Cardiac septum (tissue), 1 donor: ENCODE measurements around the gene DMAC2. TPM values are rescaled to one million over a fixed set of nuclear protein-coding genes. Genes with fewer than 3 reads are reported as not detected.
"Not testable (repeated sequence)": the region's sequence is repeated elsewhere in the genome, so short reads cannot be mapped to it uniquely, and the experiment has no call there.

Experiments used
- DNase-seq: peaks from one replicate; pipeline ENCODE4 v3.0.0-alpha.2; 2020; ENCODE audit warnings: low spot score
- intact Hi-C: fragments of 100-400 bp; cut with DNase I; formaldehyde crosslinking; loops from one replicate; pipeline ENCODE4 v1.14.0; 2022
- total RNA-seq: library from RNA; stranded (reverse); fragmentation: NEBNext Ultra II Directional; extraction: Animal tissue kit (Norgen Biotek cat#: 25700); gene quantifications from one replicate; pipeline ENCODE4 v1.2.1, GENCODE V29; 2021
- donor health status: DM: no; HTN: no; CAD: no.

Gene DMAC2
- total RNA-seq, 1 donor from 2014 or later = 84.4 TPM

DNA sequence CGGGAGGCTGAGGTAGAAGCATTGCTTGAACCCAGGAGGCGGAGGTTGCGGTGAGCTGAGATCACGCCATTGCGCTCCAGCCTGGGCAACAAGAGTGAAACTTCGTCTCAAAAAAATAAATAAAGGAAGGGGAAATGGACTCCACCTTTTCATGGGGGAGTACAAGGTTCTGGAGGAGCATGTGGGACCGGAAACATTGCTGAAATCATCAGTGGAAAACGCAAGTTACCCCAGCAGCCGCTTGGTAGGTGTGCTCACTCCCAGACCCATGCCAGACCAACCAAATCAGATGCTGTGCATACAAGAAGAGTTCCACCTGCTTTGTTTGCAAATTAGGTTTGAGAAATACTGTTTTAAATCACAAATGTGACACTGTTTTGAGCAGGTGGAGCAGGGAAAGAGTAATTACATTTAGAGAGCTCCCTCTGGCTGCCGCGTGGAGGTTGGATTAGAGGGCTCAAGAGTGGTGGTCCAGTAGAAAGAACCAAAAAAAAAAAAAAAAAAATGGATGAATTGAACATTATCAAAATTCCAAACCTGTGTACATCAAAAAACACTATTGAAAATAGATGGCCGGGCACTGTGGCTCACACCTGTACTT lies 8.1 kb upstream of the DMAC2 start:
- DNase-seq = no peak
- intact Hi-C loops = loop anchor here (2.0 kb wide), 1 partner anchor 89 kb away; no protein-coding TSS in a partner anchor

DNA sequence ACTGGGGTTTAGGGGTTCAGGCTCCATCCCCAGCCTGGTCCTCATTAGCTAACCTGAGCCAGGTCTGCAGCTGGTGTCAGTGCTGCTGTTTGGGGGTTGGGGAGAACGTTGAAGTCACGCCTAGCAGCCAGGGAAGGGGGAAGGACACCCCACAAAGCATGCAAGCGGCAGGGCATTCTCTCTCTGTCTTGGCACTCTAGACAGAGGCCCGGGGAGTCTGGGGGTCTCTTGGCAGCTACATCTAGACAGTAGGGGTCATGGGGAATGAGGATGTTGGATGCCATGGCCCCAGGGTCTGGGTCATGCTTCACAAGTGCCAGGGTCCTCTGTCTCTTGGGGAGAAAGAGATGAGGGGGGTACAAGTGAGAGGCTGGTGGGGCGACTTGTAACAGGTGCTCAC lies 5.9 kb upstream of the DMAC2 start:
- intact Hi-C loops = no loop called here
- DNase-seq = no peak

DNA sequence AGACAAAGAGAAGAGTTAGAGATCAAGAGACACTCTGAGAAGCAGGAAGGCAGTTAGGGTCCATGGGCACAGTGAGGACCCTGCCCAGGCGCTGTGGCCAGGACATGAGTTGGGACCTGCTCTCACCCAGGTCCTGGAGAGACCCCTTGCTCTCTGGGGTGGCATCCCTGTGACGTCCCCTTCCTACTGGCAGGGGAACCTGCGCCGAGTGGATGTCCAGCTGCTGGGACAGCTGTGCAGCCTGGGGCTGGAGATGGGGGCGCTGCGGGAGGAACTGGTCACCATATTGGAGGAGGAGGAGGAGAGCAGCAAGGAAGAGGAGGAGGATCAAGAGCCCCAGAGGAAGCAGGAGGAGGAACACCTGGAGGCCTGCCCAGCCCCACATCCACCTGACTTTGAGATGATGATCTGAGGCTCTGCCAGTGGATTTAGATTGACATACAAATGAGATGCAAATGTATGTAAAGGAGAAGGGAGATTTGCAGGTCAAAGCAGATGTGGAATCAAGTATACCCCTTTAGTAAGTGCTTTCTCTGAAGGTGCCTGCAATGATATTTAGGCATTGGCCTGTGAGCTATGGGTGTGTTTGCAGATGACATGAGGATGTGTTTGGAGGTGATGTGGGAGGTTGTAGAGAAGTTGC lies 4.2 kb upstream of the DMAC2 start:
- intact Hi-C loops = no loop called here
- DNase-seq = peak; percentile 50

DNA sequence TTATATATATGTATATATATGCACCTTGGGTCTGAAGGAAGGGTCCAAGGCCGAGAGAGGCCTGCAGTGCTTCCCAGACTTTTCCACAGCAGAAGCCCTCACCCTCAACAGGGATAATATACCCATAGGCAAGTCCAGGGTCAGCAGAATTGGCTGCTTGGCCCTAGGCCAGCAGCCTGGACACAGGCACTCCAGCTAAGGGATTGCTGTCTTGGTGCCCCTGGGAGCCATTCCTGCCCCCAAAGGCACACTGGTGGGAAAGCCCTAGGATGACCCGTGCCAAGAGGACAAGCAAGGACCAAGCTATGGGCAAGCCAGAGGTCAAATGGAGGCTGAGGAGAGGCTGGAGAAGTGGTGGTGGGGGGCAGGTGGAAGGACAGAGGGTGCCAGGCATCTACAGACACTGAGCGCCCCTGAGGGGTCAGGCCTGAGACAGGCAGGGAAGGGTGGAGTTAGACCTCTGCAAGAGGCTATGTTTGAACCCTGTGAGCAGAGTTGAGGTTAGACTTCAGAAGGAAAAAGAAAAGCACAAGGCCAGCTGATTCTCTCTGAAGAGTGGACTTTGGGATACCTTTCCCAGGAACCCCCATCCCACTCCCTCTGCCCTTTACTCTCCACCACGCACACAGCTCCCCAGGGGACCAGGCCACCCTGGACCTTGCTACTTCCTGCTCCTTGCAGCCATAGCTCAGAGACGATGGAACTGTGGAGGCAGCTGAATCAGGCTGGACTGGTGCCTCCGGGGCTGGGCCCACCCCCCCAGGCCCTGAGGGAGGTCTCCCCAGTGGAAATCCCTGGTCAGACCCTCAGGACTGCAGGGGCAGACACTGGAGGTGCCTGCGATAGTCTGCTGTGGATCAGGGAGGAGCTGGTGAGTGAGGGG lies 3.0 kb upstream of the DMAC2 start, which contains the start of gene ERICH4:
Gene ERICH4, plus strand, starts transcription at position 684 of the 883 bp plus-strand sequence. Its CDS starts 14 bp downstream, at position 698.
- intact Hi-C loops = no loop called here
- DNase-seq = peak; percentile 66

GRCh38 chr19:41441321-41441945 lies 1.7 kb upstream of the DMAC2 start:
- intact Hi-C loops = no loop called here
- DNase-seq = peak; percentile 24

GRCh38 chr19:41437944-41438574 lies 1.7 kb downstream of the DMAC2 start:
- intact Hi-C loops = loop anchor here (2.0 to 5.0 kb wide), 2 partner anchors 41 to 231 kb away; partner anchors contain the start of genes BCKDHA and EXOSC5
- peak; percentile 63 for DNase-seq

DNA sequence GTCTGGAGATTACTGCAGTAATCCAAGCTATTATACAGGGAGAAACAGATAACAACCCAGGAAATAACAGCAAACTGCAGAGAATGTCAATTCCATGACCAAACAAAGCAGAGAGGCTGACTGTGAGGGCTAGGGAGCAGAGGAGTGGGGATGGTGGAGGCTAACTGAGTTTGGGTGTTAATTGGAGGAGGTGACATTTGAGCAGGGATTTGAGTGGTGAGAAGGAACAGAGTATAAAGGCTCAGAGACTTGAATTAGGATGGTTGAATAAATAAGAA lies 3.1 kb downstream of the DMAC2 start:
- intact Hi-C loops = loop anchor here (5.0 kb wide), 1 partner anchor 229 kb away; no protein-coding TSS in a partner anchor
- no peak for DNase-seq

DNA sequence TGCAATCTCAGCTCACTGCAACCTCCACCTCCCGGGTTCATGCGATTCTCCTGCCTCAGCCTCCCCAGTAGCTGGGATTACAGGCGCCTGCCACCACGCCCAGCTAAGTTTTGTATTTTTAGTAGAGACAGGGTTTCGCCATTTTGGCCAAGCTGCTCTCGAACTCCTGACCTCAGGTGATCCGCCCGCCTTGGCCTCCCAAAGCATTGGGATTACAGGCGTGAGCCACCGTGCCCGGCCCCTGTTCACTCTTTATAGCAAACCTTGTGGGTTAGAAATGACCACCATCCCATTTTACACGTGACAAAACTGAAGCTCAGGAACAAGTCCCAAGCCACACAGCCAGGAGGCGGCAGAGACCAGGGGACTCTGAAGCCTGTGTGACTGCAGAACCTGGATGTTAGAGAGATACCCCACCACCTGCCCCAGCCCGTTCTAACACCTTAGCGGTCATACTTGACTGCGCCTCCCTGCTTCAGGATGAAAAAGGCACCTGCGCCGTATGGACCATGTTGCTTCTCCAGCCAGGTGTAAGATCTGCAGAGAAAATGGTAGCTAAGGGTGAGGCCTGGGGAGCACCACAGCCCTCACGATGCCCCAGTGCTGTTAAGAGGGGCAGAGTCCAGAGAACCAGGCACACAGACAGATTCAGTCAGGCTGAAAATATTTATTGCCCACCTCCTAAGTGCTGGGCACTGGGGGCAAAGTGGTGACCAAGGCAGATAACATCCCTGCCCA lies 3.6 kb downstream of the DMAC2 start:
- no peak for DNase-seq
- intact Hi-C loops = loop anchor here (5.0 kb wide), 1 partner anchor 229 kb away; no protein-coding TSS in a partner anchor

DNA sequence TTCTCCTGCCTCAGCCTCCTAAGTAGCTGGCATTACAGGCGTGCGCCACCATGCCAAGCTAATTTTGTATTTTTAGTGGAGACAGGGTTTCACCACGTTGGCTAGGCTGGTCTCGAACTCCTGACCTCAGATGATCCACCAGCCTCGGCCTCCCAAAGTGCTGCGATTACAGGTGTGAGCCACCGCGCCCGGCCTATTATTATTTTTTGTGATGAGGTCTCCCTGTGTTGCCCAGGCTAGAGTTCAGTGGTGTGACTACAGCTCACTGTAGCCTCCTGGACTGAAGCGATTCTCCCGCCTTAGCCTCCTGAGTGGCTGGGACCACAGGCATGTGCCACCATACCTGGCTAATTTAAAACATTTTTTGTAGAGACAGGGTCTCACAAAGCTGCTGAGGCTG lies 4.3 kb downstream of the DMAC2 start:
- DNase-seq = not testable (repeated sequence)
- intact Hi-C loops = loop anchor here (5.0 kb wide), 1 partner anchor 228 kb away; no protein-coding TSS in a partner anchor

DNA sequence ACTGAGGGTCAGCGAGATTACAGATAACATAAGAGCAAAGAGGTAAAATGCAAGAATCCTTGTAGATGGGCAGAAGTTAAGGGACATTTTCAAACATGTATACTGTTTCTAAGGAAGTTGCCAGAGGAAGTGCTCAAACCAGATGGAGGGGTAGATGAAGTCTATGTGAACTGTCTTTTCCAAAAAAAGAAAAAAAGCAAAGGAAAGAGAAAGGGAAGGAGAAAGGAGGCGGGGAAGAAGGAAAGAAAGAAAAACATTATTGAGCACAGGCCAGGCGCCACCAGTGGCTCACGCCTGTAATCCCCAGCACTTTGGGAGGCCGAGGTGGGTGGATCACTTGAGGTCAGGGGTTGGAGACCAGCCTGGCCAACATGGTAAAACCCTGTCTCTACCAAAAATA lies 5.3 kb downstream of the DMAC2 start:
- no peak for DNase-seq
- intact Hi-C loops = loop anchor here (5.0 kb wide), 1 partner anchor 127 kb away; no protein-coding TSS in a partner anchor

- intact Hi-C loops = loop anchor here (5.0 kb wide), 1 partner anchor 126 kb away; no protein-coding TSS in a partner anchor
- no peak for DNase-seq
These were observed 6.5 kb downstream of the DMAC2 start for GRCh38 chr19:41433171-41433570.

GRCh38 chr19:41431426-41432386 lies 8.0 kb downstream of the DMAC2 start:
- DNase-seq = peak; percentile 91
- intact Hi-C loops = loop anchor here (5.0 kb wide), 1 partner anchor 124 kb away; no protein-coding TSS in a partner anchor

DNA sequence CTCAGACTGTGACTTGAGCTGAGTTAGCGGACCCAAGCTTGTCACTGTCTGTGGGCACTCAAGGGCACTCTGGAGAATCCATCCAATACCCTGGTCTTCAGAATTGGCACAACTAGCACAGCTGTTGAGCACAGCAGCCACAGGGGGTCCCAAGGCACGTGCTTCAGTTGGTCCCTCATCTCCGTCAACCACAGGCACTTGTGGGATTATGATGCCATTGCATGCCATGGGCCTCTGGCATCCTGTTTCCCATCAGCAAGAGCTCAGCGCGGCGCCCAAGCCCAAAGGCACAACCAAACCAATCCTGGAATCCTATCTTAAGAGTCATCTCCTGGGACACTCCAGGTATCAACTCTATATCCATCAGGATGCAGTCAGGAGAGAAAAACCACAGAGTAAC lies 8.8 kb downstream of the DMAC2 start:
- DNase-seq = no peak
- intact Hi-C loops = loop anchor here (5.0 kb wide), 1 partner anchor 124 kb away; no protein-coding TSS in a partner anchor

GRCh38 chr19:41428481-41428859 lies 11.2 kb downstream of the DMAC2 start:
- intact Hi-C loops = loop anchor here (5.0 kb wide), 2 partner anchors 101 to 166 kb away; partner anchors contain the start of gene HNRNPUL1
- no peak for DNase-seq

- no peak for DNase-seq
- intact Hi-C loops = loop anchor here (2.0 to 5.0 kb wide), 3 partner anchors 17 to 166 kb away; partner anchors contain the start of gene HNRNPUL1
These were observed 11.8 kb downstream of the DMAC2 start for GRCh38 chr19:41427647-41428480.

- peak; percentile 96 for DNase-seq
- intact Hi-C loops = loop anchor here (2.0 to 5.0 kb wide), 3 partner anchors 16 to 165 kb away; partner anchors contain the start of gene HNRNPUL1
These were observed 12.6 kb downstream of the DMAC2 start, which contains the start of gene B3GNT8 for GRCh38 chr19:41426952-41427646. Gene B3GNT8, minus strand, starts transcription at chr19:41427374. Its CDS starts 596 bp downstream, at chr19:41426778.
